ENCODE data around the gene TCOF1. TPM values are rescaled to one million over a fixed set of nuclear protein-coding genes. Genes with fewer than 3 reads are reported as not detected.

The TCOF1 gene
- total and polyA plus RNA-seq, 9 donors = 16.7 to 38.3 (median 27.8) TPM

- H3K27me3 ChIP-seq = no peaks in the 10 kb centered on the region
- H3K4me3 ChIP-seq = no peak overlapping the region
- DNase-seq = no peak
- no peaks in the 10 kb centered on the region for H3K9me3 ChIP-seq
- H3K36me3 ChIP-seq = no peaks in the 10 kb centered on the region
- no peaks in the 10 kb centered on the region for H3K4me1 ChIP-seq (ENCODE audit: insufficient read depth)
- TF ChIP-seq EP300 (IDR thresholded peaks at IDR 0.05) = no peak
- no peak for TF ChIP-seq CTCF (IDR thresholded peaks at IDR 0.05)
- TF ChIP-seq POLR2A (IDR thresholded peaks at IDR 0.05) = no peak
- H3K27ac ChIP-seq = no peak overlapping the region
- 40 to 41% (median 40%) methylated on average over 6 of the region's 6 CpGs for WGBS, 3 donors
- intact Hi-C loops (cut with DNase I) = no loop called here
Observed at GRCh38 chr5:150313921-150314716, 43.4 kb upstream of the TCOF1 start.

- Histone ChIP-seq H3K27ac (no peak overlapping the region), H3K27me3 (no peaks in the 10 kb centered on the region), H3K9me3 (no peaks in the 10 kb centered on the region), H3K4me1 (ENCODE audit: insufficient read depth) (no peaks in the 10 kb centered on the region), H3K4me3 (no peak overlapping the region), H3K36me3 (no peaks in the 10 kb centered on the region)
- 95% methylated on average over 4 of the region's 4 CpGs for WGBS, 3 donors
- TF ChIP-seq EP300 (IDR thresholded peaks at IDR 0.05) (no peak), CTCF (IDR thresholded peaks at IDR 0.05) (no peak), POLR2A (IDR thresholded peaks at IDR 0.05) (no peak)
- no peak for DNase-seq
- intact Hi-C loops (cut with DNase I) = no loop called here
Observed at GRCh38 chr5:150315245-150315644, 42.3 kb upstream of the TCOF1 start.

- H3K27ac ChIP-seq = no peak overlapping the region
Observed at GRCh38 chr5:150316320-150316719, 41.2 kb upstream of the TCOF1 start.

More at GRCh38 chr5:150316320-150316719, 41.2 kb upstream of the TCOF1 start:
- 73 to 88% (median 82%) methylated on average over 3 of the region's 3 CpGs for WGBS, 3 donors
- no peaks in the 10 kb centered on the region for H3K9me3 ChIP-seq
- H3K27me3 ChIP-seq = no peaks in the 10 kb centered on the region
- H3K4me3 ChIP-seq = no peak overlapping the region
- no peaks in the 10 kb centered on the region for H3K4me1 ChIP-seq (ENCODE audit: insufficient read depth)
- intact Hi-C loops (cut with DNase I) = no loop called here
- DNase-seq = no peak
- H3K36me3 ChIP-seq = no peaks in the 10 kb centered on the region
- TF ChIP-seq POLR2A (IDR thresholded peaks at IDR 0.05) (no peak), EP300 (IDR thresholded peaks at IDR 0.05) (no peak), CTCF (IDR thresholded peaks at IDR 0.05) (no peak)
